ENCODE results near the gene TMSB10. TPM values are rescaled to one million over a fixed set of nuclear protein-coding genes. Genes with fewer than 3 reads are reported as not detected.

Gene TMSB10
- total and polyA plus RNA-seq, 2 of the 13 experiments (the other 11 are each of a cell fraction or from before 2014, with no cell fraction given): 665 to 708 TPM

- no peak for TF ChIP-seq THAP9 (CRISPR knock-in tag; IDR thresholded peaks at IDR 0.05; ENCODE audit: borderline replicate concordance)
- TF ChIP-seq SKIL (CRISPR knock-in tag; IDR thresholded peaks at IDR 0.05; ENCODE audit: borderline replicate concordance): peak; percentile 24; the same call in 1 of the 2 replicates
- peak; percentile 76; the same call in 1 of the 2 replicates for TF ChIP-seq TARDBP (CRISPR knock-in tag; IDR thresholded peaks at IDR 0.05)
- no peak for TF ChIP-seq TEAD3 (CRISPR knock-in tag; optimal IDR thresholded peaks at IDR 0.05; ENCODE audit: borderline replicate concordance)
- TF ChIP-seq PCBP2 (optimal IDR thresholded peaks at IDR 0.05; ENCODE audit: low read depth, low read length, poor library complexity, severe bottlenecking): no peak
- TF ChIP-seq ZNF746 (CRISPR knock-in tag; IDR thresholded peaks at IDR 0.05): peak; percentile 19; the same call in 1 of the 2 replicates
- no peak for TF ChIP-seq NFE2L2 (IDR thresholded peaks at IDR 0.05; ENCODE audit: low read length)
- TF ChIP-seq ZNF546 (CRISPR knock-in tag; conservative IDR thresholded peaks at IDR 0.05): peak; percentile 68
- TF ChIP-seq NBN (conservative IDR thresholded peaks at IDR 0.05): no peak
- TF ChIP-seq PRDM4 (CRISPR knock-in tag; IDR thresholded peaks at IDR 0.05; ENCODE audit: borderline replicate concordance): no peak
- no peak for TF ChIP-seq PLRG1 (conservative IDR thresholded peaks at IDR 0.05)
- peak; percentile 81 for TF ChIP-seq THAP11 (CRISPR knock-in tag; IDR thresholded peaks at IDR 0.05)
- TF ChIP-seq ZBTB43 (CRISPR knock-in tag; conservative IDR thresholded peaks at IDR 0.05): peak; percentile 77; the same call in 1 of the 2 replicates
- peak; percentile 57; the same call in 1 of the 2 replicates for TF ChIP-seq ZNF264 (CRISPR knock-in tag; IDR thresholded peaks at IDR 0.05)
- TF ChIP-seq ZNF234 (CRISPR knock-in tag; conservative IDR thresholded peaks at IDR 0.05): no peak
- TF ChIP-seq ZNF253 (CRISPR knock-in tag; IDR thresholded peaks at IDR 0.05; ENCODE audit: borderline replicate concordance): peak; percentile 94
- peak; percentile 89 for TF ChIP-seq ZNF639 (CRISPR knock-in tag; conservative IDR thresholded peaks at IDR 0.05)
- peak; percentile 96 for TF ChIP-seq TAF1 (CRISPR knock-in tag; IDR thresholded peaks at IDR 0.05)
Observed at GRCh38 chr2:84905181-84906107, at the start of gene TMSB10 (continued).

Data from HepG2 (cell line).